GM12878 (cell line): ENCODE data around the gene BCHE.

Experiments used
- ATF2 ChIP-seq: IDR thresholded peaks from 2 replicates; pipeline ENCODE4 v1.6.1; 2012; ENCODE audit warnings: low read length, inconsistent platforms
- CTCF ChIP-seq, 3 experiments: IDR thresholded peaks in 2 of 3; conservative IDR thresholded peaks in 1 of 3; 2 replicates each; pipeline ENCODE4 v1.5.1; 2011; ENCODE audit warnings: low read depth in 3 of 3, low read length in 3 of 3, mild to moderate bottlenecking in 3 of 3, control low read depth in 2 of 3, moderate library complexity in 2 of 3, inconsistent platforms in 1 of 3, mixed read lengths in 1 of 3; ENCODE audit not compliant: control insufficient read depth in 2 of 3, insufficient read depth in 1 of 3; ENCODE audit errors: extremely low read depth in 1 of 3
- EP300 ChIP-seq, 2 experiments: fragments of 150-350 bp in 1 of 2; IDR thresholded peaks; 2 replicates each; pipeline ENCODE4 v1.6.1; 2011 to 2012; ENCODE audit warnings: low read depth in 2 of 2, low read length in 2 of 2, borderline replicate concordance in 1 of 2, improper control_type of control experiment in 1 of 2, inconsistent platforms in 1 of 2; ENCODE audit not compliant: control insufficient read depth in 1 of 2
- HDGF ChIP-seq: fragments of 450-650 bp; IDR thresholded peaks from 2 replicates; pipeline ENCODE4 v1.6.1; 2016; ENCODE audit warnings: antibody characterized with exemption
- JUNB ChIP-seq: IDR thresholded peaks from 2 replicates; pipeline ENCODE4 v1.6.1; 2016; ENCODE audit warnings: antibody characterized with exemption, mild to moderate bottlenecking
- NR2C2 ChIP-seq: IDR thresholded peaks from 2 replicates; pipeline ENCODE4 v1.6.1; 2011; ENCODE audit warnings: borderline replicate concordance, low read depth; ENCODE audit not compliant: control insufficient read depth, insufficient read length
- NRF1 ChIP-seq: conservative IDR thresholded peaks from 2 replicates; pipeline ENCODE4 v1.6.1; 2011; ENCODE audit warnings: mild to moderate bottlenecking, low read depth, low read length, improper control_type of control experiment
- POLR2A ChIP-seq: IDR thresholded peaks from 2 replicates; pipeline ENCODE4 v1.6.1; 2011; ENCODE audit warnings: low read depth, mild to moderate bottlenecking, low read length
- POLR2AphosphoS5 ChIP-seq: IDR thresholded peaks from 2 replicates; pipeline ENCODE4 v1.6.1; 2011; ENCODE audit warnings: mild to moderate bottlenecking, low read length, inconsistent platforms
- SREBF1 ChIP-seq: IDR thresholded peaks from 2 replicates; pipeline ENCODE4 v1.6.1; 2012; ENCODE audit warnings: mild to moderate bottlenecking, low read length
- USF2 ChIP-seq: IDR thresholded peaks from 2 replicates; pipeline ENCODE4 v1.6.1; 2011; ENCODE audit warnings: low read depth, low read length, improper control_type of control experiment, borderline replicate concordance
- ZNF24 ChIP-seq: fragments of 450-650 bp; IDR thresholded peaks from 2 replicates; pipeline ENCODE4 v1.6.1; 2017; ENCODE audit warnings: antibody characterized with exemption, mild to moderate bottlenecking

GRCh38 chr3:165859061-165859460 lies 21.8 kb upstream of the BCHE start:
- TF ChIP-seq ZNF24 (no peak), USF2 (no peak), HDGF (no peak), NRF1 (no peak), EP300 (IDR thresholded peaks at IDR 0.05; ENCODE audit: borderline replicate concordance in 1 of 2, control insufficient read depth in 1 of 2, low read depth in 2 of 2, low read length in 2 of 2) (no peak), POLR2A (no peak), POLR2AphosphoS5 (no peak), ATF2 (no peak), JUNB (no peak), NR2C2 (no peak), CTCF (IDR thresholded peaks at IDR 0.05 in 2 of 3, conservative IDR thresholded peaks at IDR 0.05 in 1 of 3; ENCODE audit: control insufficient read depth in 2 of 3, extremely low read depth in 1 of 3, insufficient read depth in 1 of 3, low read depth in 3 of 3, low read length in 3 of 3) (no peak), SREBF1 (no peak)
